Cardiac septum (tissue), 1 donor: ENCODE measurements around the gene PABPC3. TPM values are rescaled to one million over a fixed set of nuclear protein-coding genes. Genes with fewer than 3 reads are reported as not detected.

Experiments
- DNase-seq: peaks from one replicate; pipeline ENCODE4 v3.0.0-alpha.2; 2020; ENCODE audit warnings: low spot score
- intact Hi-C: fragments of 100-400 bp; cut with DNase I; formaldehyde crosslinking; loops from one replicate; pipeline ENCODE4 v1.14.0; 2022
- total RNA-seq: library from RNA; stranded (reverse); fragmentation: NEBNext Ultra II Directional; extraction: Animal tissue kit (Norgen Biotek cat#: 25700); gene quantifications from one replicate; pipeline ENCODE4 v1.2.1, GENCODE V29; 2021
- donor health status: DM: no; HTN: no; CAD: no.

PABPC3 gene
- total RNA-seq, 1 donor from 2014 or later, result not detected

DNA sequence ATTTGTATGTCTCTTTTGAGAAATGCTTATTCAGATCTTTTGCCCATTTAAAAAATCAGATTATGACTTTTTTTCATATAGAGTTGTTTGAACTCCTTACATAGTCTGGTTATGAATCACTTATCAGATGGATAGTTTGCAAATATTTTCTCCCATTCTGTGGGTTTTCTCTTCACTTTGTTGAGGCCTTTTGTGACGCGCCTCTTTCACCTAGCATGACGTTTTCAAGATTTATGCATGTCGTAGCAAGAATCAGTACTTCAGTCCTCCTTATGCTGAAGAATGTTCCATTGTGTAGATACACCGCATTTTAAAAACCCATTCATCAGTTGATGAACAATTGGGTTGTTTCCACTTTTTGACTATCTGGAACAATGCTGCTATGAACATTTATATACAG, 13.4 kb downstream of the PABPC3 start:
- DNase-seq, result no peak
- intact Hi-C loops, result no loop called here

DNA sequence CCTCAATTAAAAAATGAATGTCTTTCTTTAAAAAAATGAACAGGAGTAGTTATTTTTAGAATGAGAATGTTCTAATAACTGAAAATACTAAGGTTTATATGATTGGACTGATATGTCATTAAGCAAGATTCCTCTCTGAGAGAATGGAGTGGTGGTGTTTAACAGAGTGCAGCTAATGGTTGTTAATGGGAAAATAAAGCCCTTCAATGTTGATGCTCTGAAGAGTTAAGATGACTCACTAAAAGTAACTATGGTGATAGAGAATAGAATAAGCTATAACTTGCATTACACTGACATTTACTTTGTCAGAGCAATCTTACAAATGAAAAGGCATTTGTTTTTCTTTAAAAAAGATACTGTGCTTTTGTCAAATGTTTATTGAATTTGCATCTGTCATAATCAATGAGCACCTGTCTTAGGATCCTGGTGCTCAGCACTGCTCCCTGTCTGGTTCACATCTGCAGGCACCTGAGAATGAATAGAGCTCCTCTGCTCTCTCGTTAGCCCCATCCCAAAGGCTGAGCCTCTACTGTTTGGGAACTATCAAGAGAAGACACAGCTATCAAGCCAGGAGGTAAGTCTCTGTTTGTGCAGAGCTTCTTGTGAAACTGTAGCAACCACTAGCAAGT, 15.1 kb downstream of the PABPC3 start:
- no peak for DNase-seq
- intact Hi-C loops, result no loop called here

DNA sequence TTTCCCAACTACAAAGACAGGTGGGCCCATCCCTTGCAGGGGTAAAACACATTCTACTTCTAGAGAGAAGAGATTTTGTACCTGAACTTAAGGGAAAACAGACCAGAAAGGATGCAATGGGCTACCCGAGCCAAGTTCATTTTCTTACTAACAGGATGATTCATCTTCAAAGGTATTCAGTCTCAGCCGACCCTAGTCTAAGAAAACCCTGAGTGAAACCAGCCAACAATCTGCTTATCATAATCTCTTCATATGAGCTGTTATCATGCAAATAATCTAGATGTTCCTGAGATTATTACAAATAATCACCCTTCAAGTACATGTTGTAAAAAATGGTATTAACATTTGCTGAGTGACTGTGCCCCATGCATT, 15.6 kb downstream of the PABPC3 start:
- intact Hi-C loops, result no loop called here
- no peak for DNase-seq

DNA sequence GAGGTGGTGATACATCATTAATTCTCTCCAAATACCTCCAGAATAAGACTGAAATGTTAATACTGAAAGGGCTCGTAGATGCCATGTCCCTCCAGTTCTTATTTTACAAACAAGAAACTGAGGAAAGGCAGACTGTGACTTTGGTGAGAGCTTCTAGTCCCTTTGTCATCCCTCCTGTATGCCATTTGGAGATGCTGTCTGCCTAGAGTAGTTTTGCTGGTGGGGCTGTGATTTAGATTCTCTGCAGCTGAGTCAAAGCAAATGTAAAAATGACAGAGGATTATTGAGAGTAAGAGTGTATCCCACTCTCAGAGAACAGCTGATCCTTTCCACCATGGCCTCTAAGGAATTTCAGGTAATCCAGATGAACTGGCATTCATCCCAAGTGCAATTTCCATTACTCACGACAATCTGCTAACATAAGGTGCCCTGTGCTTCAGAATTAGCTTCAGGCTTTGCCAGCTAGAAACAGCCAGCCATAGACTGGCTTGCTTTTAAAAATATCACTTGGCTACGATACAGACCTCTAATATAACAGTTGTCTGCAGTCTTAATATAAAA, 16.8 kb downstream of the PABPC3 start:
- intact Hi-C loops, result no loop called here
- no peak for DNase-seq

DNA sequence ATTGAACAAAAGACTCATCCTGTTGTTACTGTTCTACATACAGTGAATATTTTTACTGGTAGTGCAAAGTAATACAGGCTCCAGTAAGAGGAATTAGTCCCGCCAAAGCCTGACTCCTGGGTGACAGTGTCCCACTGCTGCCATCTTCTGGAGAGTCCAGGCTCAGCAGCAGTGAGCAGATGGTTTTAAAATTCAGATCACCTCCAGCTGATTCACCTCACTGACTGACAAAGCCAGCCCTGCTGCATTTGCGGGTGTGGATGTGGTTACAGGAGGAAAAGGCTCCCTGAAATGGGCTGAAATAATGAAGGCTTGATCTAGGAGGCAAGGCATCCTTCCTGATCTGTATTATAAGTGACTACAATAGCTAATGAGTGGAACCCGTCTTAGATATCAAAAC, 18.3 kb downstream of the PABPC3 start:
- DNase-seq, result no peak
- intact Hi-C loops, result no loop called here

DNA sequence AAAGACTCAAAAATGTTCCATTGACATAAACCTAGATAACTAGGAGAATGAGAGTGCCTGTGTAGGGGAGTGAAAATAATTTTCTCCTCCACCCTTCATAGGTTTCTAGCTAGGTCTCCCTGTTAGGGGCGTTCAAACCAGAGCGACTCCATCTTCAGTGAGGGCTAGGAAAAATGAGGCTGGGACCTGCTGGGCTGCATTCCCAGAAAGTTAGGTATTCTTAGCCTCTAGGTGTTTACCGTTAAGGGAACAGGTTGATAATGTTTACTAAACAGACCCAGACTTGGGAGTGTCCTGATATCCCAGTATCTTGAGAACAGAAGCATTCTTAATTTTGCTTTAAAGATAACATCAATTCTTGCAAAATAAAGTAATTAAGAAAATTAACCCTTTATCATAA, 20.1 kb downstream of the PABPC3 start:
- no peak for DNase-seq
- intact Hi-C loops, result no loop called here

DNA sequence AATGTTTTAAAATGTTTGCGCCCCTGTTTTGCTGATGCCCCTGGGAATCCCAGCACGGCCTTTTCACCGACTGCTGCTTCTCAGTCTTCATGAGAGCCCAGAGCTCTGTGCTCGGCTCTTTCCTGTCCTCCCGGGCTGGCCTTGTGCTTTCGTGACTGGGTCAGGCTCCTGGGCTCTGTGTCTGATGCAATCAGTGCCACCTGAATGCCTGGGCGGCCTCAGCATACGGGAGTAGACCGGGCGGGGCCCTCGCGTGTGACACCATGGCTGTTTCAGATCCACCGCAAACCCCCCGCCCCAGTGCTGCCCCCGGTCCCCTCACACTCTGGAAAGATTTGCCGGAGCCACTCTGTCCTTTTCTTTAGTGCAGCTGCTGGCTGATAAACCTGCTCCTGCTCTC, 21.4 kb downstream of the PABPC3 start:
- DNase-seq, result no peak
- intact Hi-C loops, result no loop called here

DNA sequence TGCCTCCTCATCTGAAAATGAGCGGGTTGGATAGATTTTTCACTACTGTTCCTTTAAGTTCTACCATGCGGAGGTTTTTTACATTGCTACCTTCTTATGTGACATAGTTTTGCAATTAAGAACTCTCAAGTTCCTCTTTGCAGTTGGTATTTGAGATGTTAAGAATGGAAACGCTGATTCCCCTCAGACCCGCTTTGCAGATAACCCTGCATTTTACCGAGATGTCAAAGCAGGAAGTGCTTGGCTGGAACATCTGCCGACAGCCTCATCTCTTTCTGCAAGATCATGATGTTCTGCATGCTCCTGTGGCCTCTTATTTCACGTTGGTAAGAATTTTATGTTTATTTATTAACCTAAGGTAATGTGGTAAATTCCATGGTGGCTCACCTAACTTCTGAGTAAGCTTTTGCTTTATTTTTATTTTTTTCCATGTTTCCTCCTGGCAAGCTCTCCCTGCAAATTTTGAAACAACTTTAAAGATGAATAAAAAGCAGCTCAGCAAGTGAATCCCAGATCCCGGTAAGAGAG, 22.5 kb downstream of the PABPC3 start:
- DNase-seq, result no peak
- intact Hi-C loops, result no loop called here

DNA sequence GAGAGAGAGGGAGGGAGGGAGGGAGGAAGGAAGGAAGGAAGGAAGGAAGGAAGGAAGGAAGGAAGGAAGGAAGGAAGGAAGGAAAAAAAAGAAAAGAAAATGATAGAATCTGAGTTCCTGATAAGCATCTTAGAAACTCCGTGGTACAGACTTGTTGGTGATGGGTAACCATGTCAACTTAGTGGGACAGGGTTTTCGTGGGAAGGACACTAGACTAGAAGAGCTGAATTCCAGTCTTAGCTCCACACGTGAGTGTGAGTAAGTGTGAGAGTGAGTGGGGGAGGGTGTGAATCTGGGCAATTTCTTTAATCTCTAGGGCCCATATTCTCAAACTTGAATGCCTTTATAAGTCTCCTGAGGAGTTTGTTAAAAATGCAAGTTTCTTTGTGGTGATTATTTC, 35.0 kb downstream of the PABPC3 start:
- intact Hi-C loops, result no loop called here
- no peak for DNase-seq

DNA sequence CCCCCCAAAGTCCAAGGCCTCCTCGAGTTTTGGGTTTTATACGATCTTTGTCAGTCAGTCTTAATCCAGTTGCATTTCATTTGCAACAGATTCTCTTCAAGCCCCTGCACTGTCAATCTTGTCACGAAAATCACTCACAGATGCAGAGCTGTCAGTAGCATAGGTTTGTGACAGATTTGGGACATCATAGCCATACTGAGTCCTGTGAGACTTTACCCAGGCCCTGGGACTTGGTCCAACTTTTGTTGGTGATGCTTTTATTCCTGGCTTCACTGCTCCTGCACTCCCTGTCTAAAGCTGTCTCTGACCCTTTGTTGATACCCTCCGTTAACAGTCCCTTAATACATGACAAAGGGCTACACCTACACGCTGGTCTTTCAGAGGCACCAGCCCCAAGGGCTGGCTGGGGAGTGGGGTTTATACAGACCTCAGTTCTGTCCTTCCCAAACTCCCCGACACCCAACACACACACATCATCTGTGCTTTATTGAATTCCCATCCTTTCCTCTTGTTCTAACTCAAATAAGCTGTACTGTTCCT, 36.0 kb downstream of the PABPC3 start:
- DNase-seq, result no peak
- intact Hi-C loops, result no loop called here

DNA sequence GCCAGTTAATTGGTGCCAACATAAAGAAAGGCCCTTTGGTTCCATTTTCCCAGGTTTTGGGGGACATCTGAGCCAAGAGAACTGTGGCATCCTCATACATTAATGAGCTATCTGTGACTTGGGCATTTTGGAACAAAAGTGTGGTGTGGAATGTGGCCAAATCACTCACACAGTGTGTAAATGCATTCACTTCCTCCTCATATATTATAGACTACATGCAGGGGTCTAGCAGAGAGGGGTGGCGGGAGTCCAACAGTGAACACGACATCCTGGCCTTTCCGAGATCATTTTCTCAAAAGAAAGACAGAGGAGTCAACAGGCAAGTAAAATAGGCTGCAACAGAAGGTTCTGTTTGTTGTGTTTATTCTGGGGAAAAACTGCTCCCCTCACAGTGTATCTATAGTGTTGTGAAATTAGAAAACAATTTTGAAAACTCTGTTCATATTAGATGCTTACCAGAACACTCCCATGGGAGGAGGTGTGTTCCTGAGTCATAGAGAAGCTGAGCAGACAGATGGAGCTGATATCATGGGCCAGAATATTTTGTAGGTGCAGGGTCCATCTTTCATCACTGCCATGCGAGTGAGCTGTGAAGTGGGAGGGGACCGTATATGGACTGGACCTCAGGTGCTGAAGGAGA, 36.9 kb downstream of the PABPC3 start:
- DNase-seq, result no peak
- intact Hi-C loops, result no loop called here

DNA sequence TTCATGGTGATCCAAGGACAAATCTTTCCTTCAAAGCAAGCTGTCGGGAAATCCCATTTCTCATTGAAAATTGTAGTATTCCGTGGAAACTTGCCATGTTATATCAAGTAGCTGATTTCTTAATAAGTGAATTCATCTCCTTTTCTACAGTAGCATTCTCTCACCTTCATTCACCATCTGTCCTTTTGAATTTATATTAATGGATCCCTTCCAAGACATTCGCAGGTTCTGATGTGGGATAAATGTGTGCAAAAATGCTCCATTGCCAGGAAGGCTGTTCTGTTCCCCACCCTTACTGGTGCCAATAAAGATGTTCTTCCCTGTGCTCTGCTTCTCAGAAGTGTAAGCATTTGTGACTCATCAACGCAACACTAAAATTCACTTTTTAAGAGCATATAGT, 40.0 kb downstream of the PABPC3 start:
- intact Hi-C loops, result no loop called here

DNA sequence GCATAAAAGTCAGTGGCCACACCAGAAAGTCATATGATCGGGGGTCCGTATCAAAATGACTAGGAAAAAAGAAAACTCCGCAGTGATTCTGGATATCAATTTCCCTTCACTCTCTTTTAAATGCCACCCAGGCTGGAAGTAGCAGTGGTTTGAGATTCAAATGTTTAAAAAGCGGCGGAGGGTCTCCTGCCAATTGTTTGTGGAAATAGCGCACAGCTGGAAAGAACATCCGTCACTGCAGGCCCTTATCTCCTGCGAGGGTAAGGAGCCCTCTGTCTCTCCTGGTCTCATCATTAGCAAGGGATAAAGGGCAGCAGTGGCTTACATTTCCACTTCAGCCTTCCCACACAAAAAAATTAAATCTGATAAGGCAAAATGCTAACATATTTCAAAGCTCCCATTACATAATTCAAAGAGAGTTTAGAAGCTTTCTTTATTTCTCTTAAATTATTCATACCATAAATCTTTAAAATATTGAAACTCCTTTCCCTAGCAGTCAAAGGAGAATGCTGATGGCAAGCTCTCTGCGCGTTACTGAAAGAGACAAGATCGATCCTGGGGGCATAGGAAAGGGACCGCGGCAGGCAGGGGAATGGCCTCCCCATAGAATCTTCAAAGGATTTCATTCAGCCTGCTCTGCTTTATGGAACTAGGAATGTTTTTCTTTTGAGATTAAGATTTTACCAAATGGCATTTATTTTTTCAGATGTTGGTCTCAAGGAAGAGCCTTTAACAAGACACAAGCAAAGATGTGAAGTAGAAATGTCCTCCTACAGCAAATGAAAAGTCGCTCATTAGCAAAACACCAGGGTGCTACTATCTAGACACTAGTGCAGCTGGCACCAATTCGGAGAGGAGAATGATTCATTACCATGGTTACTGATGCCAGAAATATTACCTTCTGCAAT, 41.2 kb downstream of the PABPC3 start:
- intact Hi-C loops, result no loop called here
- DNase-seq, result no peak

More for the DNA sequence above, 40.0 kb downstream of the PABPC3 start:
- no peak for DNase-seq

DNA sequence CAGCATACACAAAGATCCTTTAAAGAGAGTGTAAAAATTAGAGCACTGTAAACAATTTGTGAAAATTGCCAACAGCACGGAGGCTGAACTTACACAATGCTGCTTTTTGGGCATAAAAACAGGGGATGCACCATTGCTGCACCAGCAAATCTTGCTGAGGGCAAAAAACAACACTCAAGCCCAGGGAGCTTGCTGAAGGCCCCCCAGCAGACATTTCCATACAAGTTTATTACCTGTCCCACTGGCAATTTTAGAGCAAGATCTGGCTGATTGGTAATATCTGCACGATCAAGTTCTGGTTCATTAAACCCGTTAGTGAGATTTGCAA, 41.8 kb downstream of the PABPC3 start:
- intact Hi-C loops, result no loop called here
- no peak for DNase-seq

DNA sequence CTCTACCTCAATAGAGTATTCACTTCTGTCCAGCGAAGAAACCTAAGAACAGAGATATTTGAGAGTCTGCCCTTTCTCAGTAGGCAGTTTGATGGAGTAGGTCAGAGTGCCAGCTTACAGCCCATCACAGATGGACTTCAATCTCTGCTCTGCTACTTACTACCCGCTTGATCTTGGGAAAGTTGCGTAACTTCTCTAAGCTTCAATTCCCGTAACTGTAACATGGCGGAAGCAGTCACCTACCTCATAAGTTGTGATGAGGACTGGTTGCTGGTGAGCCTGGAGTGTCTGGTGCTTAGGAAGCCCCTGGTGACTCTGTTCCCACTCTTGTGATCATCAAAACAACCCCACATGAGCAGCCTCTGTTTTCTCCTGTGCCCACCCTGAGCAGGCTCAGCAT, 45.1 kb downstream of the PABPC3 start:
- intact Hi-C loops, result no loop called here
- DNase-seq, result no peak

DNA sequence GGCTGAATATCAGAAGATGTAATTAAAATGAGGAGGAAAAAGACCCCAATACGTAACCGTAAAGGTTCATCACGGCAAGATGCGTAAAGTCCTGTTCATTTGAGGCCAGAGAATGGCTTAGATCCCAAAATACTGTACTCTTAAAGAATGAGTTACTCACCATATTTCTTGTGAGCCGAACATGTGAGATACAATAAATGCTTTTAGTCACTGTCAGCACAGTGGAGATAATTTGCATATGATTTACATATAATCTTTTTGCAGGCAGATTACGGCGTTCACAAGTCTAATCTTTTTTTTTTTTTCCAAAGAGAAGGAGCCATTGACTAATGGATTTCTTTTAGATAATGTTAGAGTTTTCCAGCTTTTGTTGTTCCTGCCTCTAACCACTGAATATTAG, 47.8 kb downstream of the PABPC3 start:
- DNase-seq, result no peak
- intact Hi-C loops, result no loop called here

DNA sequence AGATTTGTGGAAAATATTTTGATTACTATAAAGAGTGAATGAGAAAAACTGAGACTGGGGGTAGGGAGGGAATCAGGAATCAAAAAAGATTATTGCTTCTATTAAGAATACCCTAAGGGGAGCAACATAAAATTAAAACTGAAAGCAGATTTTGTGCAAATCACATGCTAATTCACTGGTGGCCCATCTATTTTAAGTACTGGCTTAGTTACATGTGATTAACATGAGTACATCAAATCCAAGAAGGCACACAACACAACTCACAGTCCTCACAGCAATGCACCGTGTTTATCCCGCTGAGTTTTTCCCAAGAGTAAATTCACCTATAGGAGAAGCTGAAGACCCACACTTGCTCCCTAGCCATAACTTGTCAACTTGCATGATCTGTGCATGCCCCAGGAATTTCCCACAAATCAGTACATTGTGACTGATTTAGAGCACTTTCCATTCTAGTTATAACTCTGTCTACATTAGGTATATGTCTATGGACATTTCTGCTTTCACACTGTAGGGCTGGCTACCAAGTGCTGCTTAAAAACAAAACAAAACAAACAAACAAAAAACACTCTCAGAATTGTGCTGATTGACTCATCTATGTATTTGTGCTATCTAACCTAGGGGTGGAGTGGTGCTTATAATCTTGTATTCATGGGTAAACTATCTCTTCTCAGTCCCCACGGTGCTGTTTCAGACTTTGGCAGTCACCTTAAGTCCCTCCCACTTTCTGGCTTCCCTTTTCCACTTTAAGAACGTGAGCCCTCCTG, 51.9 kb downstream of the PABPC3 start:
- DNase-seq, result no peak
- intact Hi-C loops, result no loop called here

DNA sequence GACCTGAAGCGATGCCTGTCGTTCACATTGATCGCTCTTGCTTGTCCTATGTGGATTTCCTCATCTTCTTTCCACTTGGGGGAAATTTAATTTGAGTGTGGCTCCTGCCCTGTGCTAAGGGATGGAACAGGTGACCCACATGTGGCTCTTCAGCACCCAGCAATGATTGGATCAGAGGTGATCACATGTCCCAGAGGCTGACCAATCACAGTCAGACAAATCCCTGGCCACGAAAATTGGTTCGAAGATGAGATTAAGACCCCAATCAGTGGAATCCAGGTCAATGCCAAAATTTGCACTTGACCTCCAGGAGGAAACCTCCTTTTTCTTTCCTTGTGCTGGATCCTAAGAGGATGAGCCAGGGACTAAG, 52.5 kb downstream of the PABPC3 start:
- no peak for DNase-seq
- intact Hi-C loops, result no loop called here
